Muscle layer of colon (tissue), 2 donors: ENCODE measurements around the gene EGFR.
A peak's percentile ranks its signal among the peaks of the same experiment; 100 is the strongest.

ENCODE experiments used
- H3K27ac ChIP-seq: one replicate; pipeline ENCODE4 v1.7.0; 2013; ENCODE audit warnings: low read depth, mild to moderate bottlenecking, low read length, moderate library complexity
- H3K27me3 ChIP-seq, 2 donors: one replicate each; pipeline ENCODE4 v1.7.0; 2013; ENCODE audit warnings: low read length in 2 of 2, mild to moderate bottlenecking in 2 of 2; ENCODE audit not compliant: insufficient read depth in 2 of 2, control insufficient read depth in 1 of 2
- H3K36me3 ChIP-seq: one replicate; pipeline ENCODE4 v1.7.0; 2013; ENCODE audit warnings: mild to moderate bottlenecking, low read length; ENCODE audit not compliant: insufficient read depth
- H3K4me1 ChIP-seq: one replicate; pipeline ENCODE4 v1.7.0; 2013; ENCODE audit warnings: mild to moderate bottlenecking, low read length; ENCODE audit not compliant: insufficient read depth
- H3K4me3 ChIP-seq, 2 donors: one replicate each; pipeline ENCODE4 v1.7.0; 2013; ENCODE audit warnings: low read length in 2 of 2, low read depth in 1 of 2, mild to moderate bottlenecking in 1 of 2, moderate library complexity in 1 of 2
- H3K9ac ChIP-seq: one replicate; pipeline ENCODE4 v1.7.0; 2013; ENCODE audit warnings: low read length
- H3K9me3 ChIP-seq: one replicate; pipeline ENCODE4 v1.7.0; 2013; ENCODE audit warnings: mild to moderate bottlenecking, low read length
- donor health status: abdominal sarcoma.
- donor health status: Adenocarcinoma of cecum.

EGFR gene

DNA sequence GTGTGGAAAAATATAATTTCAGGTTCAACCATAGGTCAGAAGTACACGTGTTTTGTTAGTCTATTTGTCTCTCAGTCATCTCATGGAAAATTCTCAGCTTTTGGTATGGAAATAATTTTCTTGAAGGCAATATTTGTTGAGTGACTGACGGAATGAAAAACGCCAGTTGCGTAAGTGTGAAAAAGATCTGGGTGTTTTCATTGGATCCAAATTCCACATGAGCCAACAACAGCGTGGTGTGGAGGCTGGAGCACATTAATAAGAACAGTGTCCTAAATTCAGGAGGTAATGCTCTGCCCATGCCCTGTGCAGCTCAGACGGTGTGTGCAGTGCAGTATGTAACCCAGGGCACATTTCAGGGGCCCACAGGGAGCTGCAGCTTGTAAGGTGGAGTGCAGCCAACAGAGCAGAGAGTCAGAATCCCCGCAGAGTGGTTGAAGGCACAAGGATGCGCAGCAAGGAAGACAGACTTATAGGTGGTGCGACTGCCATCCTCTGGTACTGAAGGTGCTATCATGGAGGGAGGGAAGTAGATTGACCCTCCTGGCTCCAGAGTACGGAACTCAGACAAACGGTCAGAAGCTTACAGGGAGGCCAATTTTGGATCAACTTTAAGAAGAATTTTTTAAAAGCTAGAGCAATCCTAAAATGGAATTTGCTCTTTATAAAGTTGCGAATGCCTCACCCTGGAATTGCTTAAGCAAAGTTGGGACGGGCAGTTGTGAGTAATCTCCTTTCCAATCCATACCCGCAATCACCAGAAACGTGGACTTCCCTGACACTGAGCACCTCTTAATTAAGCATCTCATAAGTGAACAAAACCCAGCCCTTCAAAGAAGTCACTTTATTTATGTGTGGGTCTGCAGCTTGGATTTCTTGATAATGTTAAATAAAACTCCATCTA is 38.0 kb downstream of the EGFR start:
- Histone ChIP-seq H3K4me3 (no peak overlapping the region), H3K4me1 (peaks cover 30% of the 10 kb centered on the region), H3K27ac (no peak overlapping the region), H3K27me3 (no peaks in the 10 kb centered on the region), H3K9ac (no peak overlapping the region), H3K9me3 (no peaks in the 10 kb centered on the region), H3K36me3 (no peaks in the 10 kb centered on the region)

DNA sequence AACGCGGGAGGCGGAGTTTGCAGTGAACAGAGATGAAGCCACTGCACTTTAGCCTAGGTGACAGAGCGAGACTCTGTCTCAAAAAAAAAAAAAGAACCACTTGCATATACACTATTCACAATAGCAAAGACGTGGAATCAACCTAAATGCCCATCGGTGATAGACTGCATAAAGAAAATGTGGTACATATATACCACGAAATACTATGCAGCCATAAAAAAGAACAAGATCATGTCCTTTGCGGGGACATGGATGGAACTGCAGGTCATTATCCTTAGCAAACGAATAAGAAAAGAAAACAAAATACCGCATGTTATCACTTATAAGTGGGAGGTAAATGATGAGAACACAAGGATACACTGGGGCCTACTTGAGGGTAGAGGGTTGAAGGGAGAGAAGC is 39.5 kb downstream of the EGFR start:
- peaks cover 31% of the 10 kb centered on the region for H3K4me1 ChIP-seq

DNA sequence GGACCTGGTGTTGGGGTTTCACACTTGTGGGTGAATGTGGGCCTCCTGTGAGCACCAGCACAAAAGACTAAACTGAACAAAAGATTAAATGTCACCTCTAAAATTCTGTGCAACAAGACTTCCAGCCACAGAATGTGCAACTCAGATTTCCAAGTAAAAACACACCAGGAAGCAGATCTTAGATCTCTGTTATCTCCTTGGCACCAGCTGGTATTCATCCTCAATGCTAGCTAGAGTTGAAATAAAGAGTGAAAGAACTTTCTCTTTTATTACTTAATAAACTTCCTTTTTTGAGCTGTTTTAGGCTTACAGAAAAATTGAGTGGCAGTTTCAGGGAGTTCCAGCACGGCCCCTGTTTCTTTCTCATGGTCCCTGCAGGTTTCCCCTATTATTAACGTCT is 40.2 kb downstream of the EGFR start:
- H3K9me3 ChIP-seq = no peaks in the 10 kb centered on the region
- H3K27me3 ChIP-seq = no peaks in the 10 kb centered on the region
- peaks cover 28% of the 10 kb centered on the region for H3K4me1 ChIP-seq
- H3K36me3 ChIP-seq = no peaks in the 10 kb centered on the region
- no peak overlapping the region for H3K27ac ChIP-seq
- H3K9ac ChIP-seq = no peak overlapping the region
- H3K4me3 ChIP-seq = no peak overlapping the region

More for the DNA sequence above, 39.5 kb downstream of the EGFR start:
- Histone ChIP-seq H3K27ac (no peak overlapping the region), H3K4me3 (no peak overlapping the region), H3K27me3 (no peaks in the 10 kb centered on the region), H3K36me3 (no peaks in the 10 kb centered on the region), H3K9me3 (no peaks in the 10 kb centered on the region), H3K9ac (no peak overlapping the region)

DNA sequence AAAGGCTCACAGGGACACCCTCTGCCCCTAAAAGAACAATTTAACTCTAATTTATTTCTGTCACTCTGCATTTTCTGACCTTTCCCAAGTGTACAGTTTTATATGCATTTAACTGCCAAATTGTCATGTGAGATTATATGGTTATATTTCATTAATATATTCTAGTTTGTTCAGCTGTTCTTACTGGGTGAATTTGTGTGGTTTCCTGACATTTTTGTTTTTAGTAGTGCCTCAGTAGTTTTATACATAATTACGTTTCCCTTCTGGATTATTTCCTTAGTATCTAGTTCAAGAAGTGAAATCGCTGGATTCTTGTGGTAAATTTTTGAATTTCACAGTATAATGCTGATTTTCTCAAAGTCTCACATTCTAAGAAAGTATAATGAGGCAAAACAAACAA is 41.3 kb downstream of the EGFR start:
- H3K27me3 ChIP-seq = no peaks in the 10 kb centered on the region
- peaks cover 31% of the 10 kb centered on the region for H3K4me1 ChIP-seq
- no peaks in the 10 kb centered on the region for H3K36me3 ChIP-seq
- no peak overlapping the region for H3K4me3 ChIP-seq
- no peak overlapping the region for H3K27ac ChIP-seq
- no peaks in the 10 kb centered on the region for H3K9me3 ChIP-seq
- H3K9ac ChIP-seq = no peak overlapping the region

DNA sequence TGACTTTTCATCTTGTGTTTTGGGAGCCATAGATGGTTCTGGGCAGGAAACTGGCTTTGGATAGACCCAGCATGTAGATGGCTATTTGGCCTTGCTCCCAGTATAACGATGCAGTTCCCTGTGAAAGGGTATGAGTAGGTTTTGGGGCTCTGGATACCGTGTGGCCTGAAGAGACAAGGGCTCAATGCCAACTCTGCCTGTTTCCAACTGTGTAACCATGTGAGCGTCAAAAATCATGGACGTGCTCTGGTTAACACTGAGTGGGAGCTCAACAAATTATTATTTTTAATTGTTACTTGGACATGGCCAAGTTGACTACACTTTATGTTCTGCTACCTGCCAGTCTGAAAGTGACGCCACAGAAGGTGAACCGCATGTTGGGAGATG is 41.8 kb downstream of the EGFR start:
- no peak overlapping the region for H3K27ac ChIP-seq
- no peak overlapping the region for H3K4me3 ChIP-seq
- no peaks in the 10 kb centered on the region for H3K36me3 ChIP-seq
- no peak overlapping the region for H3K9ac ChIP-seq
- peaks cover 37% of the 10 kb centered on the region for H3K4me1 ChIP-seq
- no peaks in the 10 kb centered on the region for H3K9me3 ChIP-seq
- no peaks in the 10 kb centered on the region for H3K27me3 ChIP-seq

DNA sequence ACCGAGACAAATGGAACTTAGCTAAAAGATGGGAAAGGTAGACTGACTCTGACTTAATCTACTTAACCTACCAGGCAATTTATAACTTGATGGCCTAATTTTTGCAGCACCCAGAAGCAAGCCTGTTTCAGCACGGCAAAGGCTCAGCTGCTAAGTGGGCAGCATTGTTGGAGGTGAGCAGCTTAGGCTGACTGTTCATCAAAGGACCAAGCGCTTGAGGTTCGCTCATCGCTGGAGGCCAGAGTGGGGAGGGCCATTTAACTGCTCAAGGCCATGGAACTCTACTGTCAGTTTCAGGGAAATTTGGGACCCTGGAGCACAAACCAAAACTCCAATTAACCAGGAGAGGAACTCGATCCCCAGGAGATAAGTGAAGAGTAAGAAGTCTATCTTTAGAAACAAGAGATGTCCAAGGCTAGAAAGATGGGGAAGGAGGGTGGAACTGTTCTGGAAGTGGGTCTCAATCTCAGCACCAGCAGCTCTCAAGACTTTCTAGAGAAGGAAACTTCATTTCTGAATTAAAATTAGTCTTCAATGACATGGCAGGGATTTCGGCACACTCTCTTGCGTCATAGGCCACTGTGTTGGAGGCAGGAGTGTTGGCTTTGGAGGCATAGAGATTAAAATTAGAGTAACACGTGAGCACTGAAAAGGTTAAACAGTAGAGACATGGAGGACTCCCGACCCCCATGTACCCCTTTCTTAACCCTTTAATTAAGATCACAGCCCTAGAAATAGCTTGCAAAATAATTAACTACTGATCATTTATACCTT is 43.1 kb downstream of the EGFR start:
- Histone ChIP-seq H3K36me3 (no peaks in the 10 kb centered on the region), H3K9ac (no peak overlapping the region), H3K27ac (no peak overlapping the region), H3K4me1 (peaks cover 45% of the 10 kb centered on the region), H3K27me3 (no peaks in the 10 kb centered on the region), H3K4me3 (no peak overlapping the region), H3K9me3 (no peaks in the 10 kb centered on the region)

DNA sequence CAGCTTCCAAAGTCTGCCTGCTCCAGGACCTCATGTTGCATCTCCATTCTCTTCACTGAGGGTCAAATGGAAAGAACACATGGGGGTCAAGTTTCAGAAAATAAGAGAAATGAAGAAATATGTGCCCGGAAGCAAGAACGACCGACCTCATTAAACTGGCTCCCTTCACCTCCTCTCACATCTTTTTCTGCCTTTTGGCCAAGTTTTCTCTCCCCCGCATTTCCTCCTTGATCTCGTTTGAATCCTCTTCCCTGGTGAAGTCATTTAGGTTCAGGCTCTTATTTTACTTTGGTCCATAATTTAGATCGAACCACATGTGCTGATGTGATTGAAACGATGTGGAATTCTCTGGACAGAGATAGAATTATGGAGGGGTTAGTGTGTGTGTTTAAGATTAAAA is 44.2 kb downstream of the EGFR start:
- Histone ChIP-seq H3K9ac (no peak overlapping the region), H3K9me3 (no peaks in the 10 kb centered on the region), H3K4me3 (no peak overlapping the region), H3K27me3 (no peaks in the 10 kb centered on the region), H3K36me3 (no peaks in the 10 kb centered on the region), H3K4me1 (peaks cover 47% of the 10 kb centered on the region), H3K27ac (no peak overlapping the region)

DNA sequence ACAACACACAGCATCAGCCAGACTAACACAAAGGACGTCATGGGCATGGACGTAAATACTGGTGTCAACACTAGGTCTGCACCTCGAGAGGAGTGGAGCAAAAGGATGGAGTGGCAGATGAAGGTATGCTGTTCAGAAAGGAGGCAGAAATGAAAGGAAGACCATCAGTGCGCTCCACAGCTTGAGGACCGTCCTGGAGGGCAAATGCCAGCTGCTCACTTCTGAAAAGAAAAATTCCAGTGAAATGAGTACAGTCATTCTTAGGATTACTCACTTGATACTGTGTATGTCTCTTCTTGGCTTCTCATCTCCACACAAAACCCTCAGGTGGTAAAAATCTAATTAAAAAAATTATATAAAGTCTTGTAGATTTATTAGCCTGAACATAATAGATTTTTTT is 44.8 kb downstream of the EGFR start:
- no peaks in the 10 kb centered on the region for H3K9me3 ChIP-seq
- no peak overlapping the region for H3K9ac ChIP-seq
- no peak overlapping the region for H3K4me3 ChIP-seq
- H3K27ac ChIP-seq = no peak overlapping the region
- H3K27me3 ChIP-seq = no peaks in the 10 kb centered on the region
- H3K36me3 ChIP-seq = no peaks in the 10 kb centered on the region
- peaks cover 47% of the 10 kb centered on the region for H3K4me1 ChIP-seq

DNA sequence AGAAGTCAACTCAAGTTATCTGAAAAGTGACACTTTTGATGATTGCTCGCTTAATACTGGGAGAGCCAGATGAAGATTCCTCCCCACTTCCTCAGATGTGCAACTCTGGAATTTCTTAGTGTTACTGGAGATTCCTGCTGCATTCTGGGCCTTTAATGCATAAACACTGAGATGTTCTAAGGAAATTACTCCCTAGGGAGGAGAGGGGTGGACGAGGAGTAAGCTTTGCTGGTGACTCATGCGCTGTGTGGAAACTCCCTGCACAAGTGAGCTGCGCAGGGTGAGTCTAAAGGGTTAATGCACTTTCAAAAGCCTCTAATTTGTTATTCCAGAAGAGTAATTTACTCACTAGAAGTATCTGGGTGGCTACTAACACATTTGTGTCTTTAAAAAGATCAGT is 46.3 kb downstream of the EGFR start:
- H3K9me3 ChIP-seq = no peaks in the 10 kb centered on the region
- no peak overlapping the region for H3K9ac ChIP-seq

DNA sequence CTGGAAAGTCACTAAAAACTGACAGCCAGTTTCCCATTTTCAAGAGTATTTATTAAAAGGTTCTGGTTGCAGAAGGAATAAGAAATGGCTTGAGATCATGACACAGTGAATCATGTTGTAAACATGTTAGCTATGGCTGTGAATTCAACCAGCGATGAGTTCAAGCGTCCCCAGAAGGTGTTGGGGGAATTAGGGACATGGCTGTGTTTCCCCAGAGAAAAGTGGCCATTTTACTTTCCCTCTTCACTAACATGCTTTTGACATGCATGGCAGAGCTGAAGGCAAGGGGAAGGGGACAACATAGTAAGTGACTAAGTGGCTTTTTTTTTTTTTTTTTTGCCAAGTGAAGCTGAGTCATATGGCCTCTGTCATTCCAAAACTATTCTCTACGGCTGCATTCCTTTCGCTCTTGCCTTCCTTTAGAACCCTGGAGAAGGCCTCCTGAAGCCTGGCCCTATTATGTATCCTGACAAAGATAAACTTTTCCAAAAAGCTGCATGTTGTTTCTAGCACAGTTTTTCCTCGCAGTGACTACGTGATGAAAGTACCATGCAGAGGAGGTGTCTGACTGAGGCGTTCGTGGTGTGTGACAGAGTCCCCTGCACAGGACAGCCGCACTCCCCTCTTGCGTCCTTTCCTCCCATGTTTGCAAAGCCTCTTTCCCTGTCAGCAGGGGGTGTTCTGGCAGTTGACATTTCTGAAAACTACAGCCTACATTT is 46.9 kb downstream of the EGFR start:
- Histone ChIP-seq H3K36me3 (no peaks in the 10 kb centered on the region), H3K4me3 (peak overlapping the region; percentile 3 to 15), H3K27ac (peak overlapping the region; percentile 72), H3K27me3 (no peaks in the 10 kb centered on the region), H3K4me1 (peaks cover 45% of the 10 kb centered on the region), H3K9me3 (no peaks in the 10 kb centered on the region), H3K9ac (peak overlapping the region; percentile 2)

More for the DNA sequence above, 46.3 kb downstream of the EGFR start:
- Histone ChIP-seq H3K4me1 (peaks cover 47% of the 10 kb centered on the region), H3K36me3 (no peaks in the 10 kb centered on the region), H3K27me3 (no peaks in the 10 kb centered on the region), H3K27ac (peak overlapping the region; percentile 21), H3K4me3 (no peak overlapping the region)

DNA sequence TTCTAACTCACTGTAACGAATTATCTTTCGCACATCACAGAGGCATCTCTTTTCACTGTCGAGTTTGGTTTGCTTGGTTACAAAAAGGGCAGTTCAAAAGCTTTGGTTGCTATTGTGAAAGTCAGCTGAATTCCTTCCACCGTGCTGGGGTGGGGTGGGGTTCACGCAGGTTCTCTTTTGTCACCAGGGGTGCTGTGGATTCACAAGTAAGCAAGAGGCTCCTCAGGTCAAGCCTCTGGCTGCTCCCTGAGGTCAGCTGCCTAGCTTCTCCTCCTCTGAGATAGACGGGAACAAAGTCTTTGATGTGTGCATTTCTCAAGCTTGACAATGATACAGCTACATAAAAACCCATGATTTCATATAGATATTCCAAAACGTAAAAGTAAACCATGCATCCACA is 47.7 kb downstream of the EGFR start:
- Histone ChIP-seq H3K4me1 (peaks cover 43% of the 10 kb centered on the region), H3K9ac (no peak overlapping the region), H3K9me3 (no peaks in the 10 kb centered on the region), H3K36me3 (no peaks in the 10 kb centered on the region), H3K27ac (peak overlapping the region; percentile 72), H3K4me3 (peak overlapping the region; percentile 3 to 15), H3K27me3 (no peaks in the 10 kb centered on the region)
